Stimulated activated CD8-positive, alpha-beta memory T cell treated with anti-CD3 and anti-CD28 coated beads, Interleukin-12 subunit alpha, Interleukin-12 subunit beta, amount 100 ng/mL, for 1 hour (primary cell): ENCODE results near the gene DNAI1.
A peak's percentile ranks its signal among the peaks of the same experiment; 100 is the strongest.

Source experiments
- DNase-seq: peaks from one replicate; pipeline ENCODE4 v3.0.0-alpha.2; 2020; ENCODE audit warnings: low read depth

DNAI1 gene

GRCh38 chr9:34541540-34541939, 82.9 kb downstream of the DNAI1 start:
- no peak for DNase-seq

DNA sequence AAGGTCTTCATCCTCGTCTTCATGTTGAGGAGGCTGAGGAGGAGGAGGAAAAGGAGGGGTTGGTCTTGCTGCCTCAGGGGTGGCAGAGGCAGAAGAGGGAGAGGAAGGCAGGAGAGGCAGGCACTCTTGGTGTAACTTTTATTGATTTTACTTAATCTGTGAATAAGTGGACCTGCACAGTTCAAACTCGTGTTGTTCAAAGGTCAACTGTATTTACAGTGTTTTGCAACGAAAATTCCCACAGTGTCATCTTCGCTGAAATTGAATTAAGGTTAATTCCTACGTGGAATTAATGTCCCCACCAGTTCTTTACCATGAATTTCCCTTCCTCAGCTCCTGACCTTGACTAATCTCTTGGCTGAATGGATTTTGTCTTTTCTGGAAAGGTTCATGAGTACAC, 85.4 kb downstream of the DNAI1 start:
- DNase-seq = no peak

DNA sequence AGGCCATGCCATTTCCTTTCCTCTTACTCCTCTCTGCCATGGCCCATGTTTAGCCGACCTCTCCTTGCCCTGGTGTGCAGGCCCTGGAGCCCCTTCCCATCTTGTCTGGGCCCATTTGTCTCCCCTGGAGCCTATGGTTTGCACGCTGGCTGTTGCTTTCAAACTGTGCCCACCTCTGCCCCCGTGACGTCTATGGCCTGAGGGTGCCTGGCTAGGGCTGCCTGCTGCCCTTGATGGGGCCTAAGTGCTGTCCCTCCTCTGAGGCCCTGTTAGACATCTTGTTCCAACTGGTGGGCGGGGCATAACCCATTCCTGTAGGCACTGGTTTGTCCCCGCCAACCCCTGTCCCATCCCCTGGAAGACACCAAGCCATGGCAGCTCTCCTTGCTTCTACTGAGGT, 86.9 kb downstream of the DNAI1 start:
- no peak for DNase-seq

DNA sequence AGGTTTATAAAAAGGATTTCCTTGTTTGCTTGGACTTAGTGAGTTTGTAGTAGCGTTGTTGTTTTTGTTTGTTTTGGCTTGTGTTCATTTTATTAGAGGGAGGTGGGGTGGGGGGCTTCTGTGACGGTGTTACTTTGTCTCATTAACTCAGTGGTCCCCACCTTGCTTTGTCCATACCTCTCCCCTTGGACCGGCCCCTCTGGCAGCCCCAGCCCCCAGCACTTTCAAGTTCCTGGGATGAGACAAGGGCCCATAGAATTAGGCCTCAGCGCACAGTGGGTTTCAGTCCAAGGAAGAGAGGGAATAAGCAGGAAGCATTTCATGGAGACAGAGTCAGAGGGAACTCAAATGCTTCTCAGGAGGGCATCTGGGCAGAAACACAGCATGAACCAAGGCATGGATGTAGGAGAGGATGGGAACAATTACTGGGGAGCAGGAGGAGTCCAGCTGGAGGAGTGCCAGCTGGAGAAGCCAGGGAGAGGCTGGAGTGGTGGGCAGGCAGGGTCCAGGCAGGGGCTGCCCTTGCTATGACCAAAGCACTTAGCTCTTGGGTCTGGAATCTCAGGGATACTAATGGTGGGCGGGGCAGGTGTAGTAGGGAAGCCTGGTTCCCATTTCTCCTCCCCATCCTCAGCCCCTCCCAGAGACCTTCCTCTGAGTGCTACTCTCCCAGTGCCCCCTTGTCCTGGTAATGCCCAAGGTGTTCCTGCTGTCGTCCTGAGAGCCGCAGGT, 87.7 kb downstream of the DNAI1 start:
- DNase-seq = no peak

GRCh38 chr9:34546834-34547827, 88.5 kb downstream of the DNAI1 start:
- peak; percentile 30 for DNase-seq

DNA sequence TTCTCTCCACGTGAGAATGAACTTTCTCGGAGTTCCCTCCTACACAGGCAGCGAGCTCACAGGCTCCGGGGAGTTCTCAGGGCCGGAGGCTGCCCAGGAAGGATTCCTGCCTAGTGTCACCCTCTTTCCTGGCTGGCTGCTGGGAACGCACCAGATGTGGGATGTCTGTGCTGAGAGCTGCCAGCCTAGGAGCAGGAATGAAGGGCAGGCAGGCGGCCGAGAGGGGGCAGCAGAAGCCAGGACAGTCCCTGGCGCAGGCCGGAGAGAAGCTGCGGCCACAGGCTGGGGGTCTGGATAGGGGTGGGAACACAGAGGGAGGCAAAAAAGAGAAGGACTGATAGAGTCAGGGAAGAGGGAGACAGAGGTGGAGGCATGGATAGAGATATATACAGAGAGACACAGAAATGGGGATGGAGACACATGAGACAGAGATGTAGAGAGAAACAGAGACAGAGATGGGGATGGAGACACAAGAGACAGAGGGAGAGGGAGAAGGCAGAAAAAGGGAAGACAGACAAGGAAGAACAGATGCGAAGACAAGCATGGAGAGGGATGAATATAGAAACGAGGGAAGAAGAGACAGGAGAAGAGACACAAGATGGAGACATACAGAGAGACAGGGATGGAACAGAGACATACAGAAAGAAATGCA, 89.5 kb downstream of the DNAI1 start:
- DNase-seq = no peak

- DNase-seq = no peak
These were observed 90.8 kb downstream of the DNAI1 start for GRCh38 chr9:34549407-34549732.

GRCh38 chr9:34550016-34550680, 91.5 kb downstream of the DNAI1 start:
- no peak for DNase-seq

DNA sequence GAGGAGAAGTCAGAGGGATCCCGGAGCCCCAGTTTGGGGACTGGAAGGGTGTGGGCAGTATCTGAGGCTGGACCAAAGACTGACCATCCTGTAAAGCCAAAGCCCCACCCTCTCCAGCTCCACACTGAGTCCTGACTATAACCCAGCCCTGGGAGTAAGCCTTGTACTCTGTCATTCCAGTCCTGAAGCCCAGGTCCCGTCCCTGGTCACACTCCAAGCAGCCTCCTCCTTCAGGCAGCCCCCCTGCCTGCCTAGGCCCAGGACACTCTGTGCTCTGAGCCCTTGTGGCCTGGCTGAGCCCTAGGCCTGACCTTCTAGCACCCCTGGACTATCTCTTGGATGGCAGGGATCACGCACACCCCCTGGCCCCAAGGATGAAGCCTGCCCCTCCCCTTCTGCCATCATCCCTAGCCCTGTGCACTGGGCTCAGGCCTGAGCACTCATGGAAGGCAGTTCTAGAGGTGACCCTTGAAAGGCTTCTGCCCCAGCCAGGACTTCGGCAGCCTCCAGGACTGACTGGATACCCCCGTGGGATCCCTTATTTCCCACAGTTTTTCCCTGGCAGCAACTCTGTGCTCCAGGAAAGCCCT, 92.2 kb downstream of the DNAI1 start:
- DNase-seq = no peak

- no peak for DNase-seq
These were observed 93.4 kb downstream of the DNAI1 start for GRCh38 chr9:34551751-34552605.

DNA sequence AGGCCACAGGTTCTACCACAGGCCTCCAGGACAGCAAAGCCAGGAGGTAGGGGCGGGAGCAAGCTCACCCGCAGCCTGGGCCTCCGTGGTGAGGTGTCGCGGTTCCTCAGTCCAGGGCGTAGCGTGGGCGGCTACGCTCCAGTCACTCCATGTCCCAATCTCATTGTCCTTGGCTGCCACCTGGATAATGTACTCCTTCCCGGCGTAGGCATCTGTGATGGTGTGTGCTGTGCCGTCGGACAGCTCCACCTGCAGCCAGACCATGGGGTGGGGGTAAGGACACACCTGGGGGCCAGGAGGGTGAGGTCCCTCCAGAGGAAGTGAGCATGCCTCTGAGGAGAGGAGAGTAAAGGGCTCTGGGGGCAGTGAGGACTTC, 94.0 kb downstream of the DNAI1 start:
- DNase-seq = no peak

DNA sequence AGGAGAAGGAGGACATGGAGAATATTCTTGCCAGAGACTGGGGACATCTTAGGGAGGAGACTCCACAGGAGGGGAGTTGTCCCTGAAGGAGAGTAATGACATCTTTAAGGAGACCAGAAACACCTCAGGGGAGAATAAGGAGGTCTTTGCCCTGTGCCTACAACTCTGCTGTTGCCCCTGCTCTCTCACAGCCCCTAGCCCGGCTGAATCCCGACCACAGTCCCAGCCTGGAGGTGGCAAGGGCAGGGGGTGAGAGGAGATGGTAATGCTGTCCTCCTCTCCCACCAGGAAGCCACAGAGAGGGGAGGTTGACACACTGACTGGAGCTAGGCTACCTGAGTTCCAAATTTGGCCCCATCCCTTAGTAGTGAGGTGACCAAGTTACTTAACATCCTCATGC, 94.4 kb downstream of the DNAI1 start:
- DNase-seq = no peak

- DNase-seq = no peak
These were observed 95.0 kb downstream of the DNAI1 start for GRCh38 chr9:34553511-34554021.

- no peak for DNase-seq
These were observed 95.8 kb downstream of the DNAI1 start for GRCh38 chr9:34554211-34555001.

- DNase-seq = no peak
These were observed 96.4 kb downstream of the DNAI1 start for GRCh38 chr9:34555002-34555348.

- no peak for DNase-seq
These were observed 96.9 kb downstream of the DNAI1 start for GRCh38 chr9:34555500-34555899.

GRCh38 chr9:34555936-34556525, 97.4 kb downstream of the DNAI1 start:
- no peak for DNase-seq

- no peak for DNase-seq
These were observed 98.3 kb downstream of the DNAI1 start for GRCh38 chr9:34556949-34557348.
